HG02870 (cell line): Measurements from ENCODE around the gene HSD17B1.
"Not testable (repeated sequence)": the region's sequence is repeated elsewhere in the genome, so short reads cannot be mapped to it uniquely, and the experiment has no call there.

ENCODE experiments used
- ATAC-seq: cut with Tn5 transposase; IDR thresholded peaks from one replicate; pipeline ENCODE4 v1.9.1; 2021; ENCODE audit warnings: mild to moderate bottlenecking, moderate library complexity; ENCODE audit not compliant: unreplicated experiment

HSD17B1 gene

DNA sequence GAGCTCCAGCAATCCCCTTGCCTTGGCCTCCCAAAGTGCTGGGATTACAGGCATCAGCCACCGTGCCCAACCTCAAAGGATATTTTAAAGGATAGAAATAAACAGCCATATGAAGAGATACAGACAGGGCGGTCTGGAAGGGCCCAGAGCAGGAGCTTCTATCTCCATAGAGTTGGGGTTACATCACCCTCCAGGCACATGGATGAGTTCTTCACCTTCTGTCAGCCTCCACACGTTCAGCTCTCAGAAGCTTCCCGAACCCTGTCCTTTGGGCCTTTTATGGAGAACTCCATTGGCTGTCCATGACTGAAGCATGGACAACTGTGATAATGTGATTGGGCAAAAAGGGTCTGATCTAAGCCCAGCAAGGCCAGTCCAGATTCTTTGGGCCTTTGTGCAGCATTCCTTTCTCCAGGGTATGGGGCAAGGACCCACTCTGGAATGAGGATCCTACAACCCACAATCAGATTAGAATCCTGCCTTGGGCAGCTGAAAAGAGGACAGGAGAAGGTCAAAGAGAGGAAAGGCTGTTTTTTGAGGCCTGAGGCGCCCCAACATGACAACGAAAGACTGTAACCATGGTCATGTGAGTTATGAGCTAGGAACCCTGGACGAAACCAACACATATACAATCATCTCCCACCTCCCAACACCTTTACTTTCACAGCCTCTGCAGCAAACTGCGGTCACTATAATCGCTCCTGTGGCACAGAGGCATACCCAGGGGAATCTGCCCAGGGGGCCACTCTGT lies 6.8 kb upstream of the HSD17B1 start:
- ATAC-seq = not testable (repeated sequence)

DNA sequence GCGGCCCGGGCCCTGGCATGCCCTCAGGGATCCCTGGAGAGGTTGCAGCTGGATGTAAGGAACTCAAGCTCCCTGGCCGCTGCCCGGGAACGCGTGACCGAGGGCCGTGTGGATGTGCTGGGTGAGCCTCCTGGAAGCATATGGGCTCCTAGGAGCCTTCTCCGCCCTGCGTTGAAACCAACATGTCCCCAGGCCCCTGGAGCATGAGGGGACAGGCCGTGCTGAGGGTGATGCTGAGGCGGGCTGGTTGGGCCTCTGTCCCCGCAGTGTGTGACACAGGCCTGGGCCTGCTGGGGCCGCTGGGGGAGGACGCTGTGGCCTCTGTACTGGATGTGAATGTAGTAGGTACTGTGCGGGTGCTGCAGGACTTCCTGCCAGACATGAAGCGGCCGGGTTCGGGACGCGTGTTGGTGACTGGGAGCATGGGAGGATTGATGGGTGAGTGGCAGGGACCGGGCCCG lies 5.7 kb upstream of the HSD17B1 start:
- ATAC-seq = no peak

DNA sequence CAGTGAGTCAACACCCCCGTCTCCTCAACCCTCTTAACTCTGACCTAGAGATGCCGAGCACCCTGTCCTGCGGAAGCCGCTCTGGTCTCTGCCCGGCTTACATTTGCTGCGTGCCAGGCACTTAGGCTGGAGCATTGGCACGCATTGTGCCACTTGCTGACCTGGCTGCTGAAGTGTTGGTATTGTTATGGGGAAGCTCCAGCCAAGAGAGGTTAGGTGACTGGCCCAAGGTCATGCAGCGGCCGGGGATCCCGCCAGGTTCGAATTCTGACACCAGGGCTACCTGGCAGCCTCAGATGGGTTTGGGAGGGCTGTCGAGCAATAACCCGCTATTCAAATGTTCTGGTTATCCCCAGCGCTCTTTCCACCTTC lies 5.0 kb upstream of the HSD17B1 start:
- ATAC-seq = no peak

DNA sequence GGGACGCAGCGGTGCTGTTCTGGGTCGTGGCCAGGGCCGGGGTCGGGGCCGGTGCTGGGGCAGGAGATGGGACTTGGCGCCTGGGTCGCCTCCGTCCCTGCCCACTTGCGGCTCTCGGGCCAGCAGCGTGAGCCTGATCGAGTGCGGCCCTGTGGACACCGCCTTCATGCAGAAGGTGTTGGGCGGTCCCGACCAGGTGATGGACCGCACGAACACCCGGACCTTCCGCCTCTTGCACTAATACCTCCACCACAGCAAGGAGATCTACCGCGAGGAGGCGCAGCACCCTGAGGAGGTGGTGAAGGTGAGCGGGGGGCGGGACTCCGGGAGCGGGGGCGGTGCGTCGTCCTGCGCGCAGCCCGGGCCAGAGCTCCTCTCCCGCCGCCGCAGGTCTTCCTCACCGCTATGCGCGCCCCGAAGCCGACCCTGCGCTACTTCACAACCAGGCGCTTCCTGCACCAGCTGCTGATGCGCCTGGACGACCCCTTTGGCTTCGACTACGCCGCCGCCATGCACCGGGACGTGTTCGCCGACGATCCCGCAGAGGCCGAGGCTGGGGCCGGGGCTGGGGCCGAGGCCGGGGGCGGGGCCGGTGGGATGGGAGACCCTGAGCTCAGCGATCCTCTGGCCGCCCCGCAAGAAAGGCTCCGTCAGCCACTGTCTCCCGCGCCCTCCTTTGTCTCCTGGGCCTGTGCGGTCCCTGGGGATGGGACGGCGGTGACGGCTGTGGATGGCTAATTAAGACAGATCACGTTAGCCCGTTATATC lies 4.5 kb upstream of the HSD17B1 start:
- no peak for ATAC-seq

DNA sequence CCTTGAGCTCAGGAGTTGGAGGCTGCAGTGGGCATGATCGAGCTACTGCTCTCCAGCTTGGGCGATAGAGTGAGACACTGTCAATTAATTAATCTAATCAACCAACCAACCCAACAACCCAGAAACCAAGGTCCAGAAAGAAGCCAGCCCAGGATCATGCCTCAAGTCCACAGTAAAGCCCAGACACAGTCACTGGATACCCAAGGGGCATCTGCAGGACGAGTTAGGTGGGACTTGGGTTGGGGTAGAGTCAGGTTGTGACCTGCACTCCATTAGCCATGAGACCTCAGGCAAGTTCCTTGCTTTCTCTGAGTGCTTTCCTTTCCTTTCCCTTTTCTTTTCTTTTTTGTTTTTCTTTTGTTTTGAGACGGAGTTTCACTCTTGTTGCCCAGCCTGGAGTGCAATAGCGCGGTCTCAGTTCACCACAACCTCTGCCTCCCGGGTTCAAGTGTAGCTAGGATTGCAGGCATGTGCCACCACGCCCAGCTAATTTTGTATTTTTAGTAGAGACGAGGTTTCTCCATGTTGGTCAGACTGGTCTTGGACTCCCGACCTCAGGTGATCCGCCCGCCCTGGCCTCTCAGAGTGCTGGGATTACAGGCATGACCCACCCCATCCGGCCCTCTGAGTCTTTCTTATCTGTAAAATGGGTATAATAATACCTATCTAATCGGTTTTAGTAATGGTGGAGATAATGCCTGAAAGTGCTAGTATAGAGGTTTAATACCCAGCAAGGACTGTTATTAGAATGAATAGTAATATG lies 3.5 kb upstream of the HSD17B1 start:
- no peak for ATAC-seq

DNA sequence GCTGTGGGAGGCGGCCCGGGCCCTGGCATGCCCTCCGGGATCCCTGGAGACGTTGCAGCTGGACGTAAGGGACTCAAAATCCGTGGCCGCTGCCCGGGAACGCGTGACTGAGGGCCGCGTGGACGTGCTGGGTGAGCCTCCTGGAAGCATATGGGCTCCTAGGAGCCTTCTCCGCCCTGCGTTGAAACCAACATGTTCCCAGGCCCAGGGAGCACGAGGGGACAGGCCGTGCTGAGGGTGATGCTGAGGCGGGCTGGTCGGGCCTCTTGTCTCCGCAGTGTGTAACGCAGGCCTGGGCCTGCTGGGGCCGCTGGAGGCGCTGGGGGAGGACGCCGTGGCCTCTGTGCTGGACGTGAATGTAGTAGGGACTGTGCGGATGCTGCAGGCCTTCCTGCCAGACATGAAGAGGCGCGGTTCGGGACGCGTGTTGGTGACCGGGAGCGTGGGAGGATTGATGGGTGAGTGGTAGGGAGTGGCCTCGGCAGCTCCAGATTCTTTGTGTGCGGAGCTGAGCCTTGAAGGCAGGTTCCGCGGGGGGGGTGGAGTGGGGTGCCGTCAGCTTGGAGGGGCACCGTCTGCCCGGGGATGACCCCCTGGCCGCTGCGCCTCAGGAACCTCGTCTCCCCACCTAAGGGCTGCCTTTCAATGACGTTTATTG lies 567 bp downstream of the HSD17B1 start:
- ATAC-seq = no peak

DNA sequence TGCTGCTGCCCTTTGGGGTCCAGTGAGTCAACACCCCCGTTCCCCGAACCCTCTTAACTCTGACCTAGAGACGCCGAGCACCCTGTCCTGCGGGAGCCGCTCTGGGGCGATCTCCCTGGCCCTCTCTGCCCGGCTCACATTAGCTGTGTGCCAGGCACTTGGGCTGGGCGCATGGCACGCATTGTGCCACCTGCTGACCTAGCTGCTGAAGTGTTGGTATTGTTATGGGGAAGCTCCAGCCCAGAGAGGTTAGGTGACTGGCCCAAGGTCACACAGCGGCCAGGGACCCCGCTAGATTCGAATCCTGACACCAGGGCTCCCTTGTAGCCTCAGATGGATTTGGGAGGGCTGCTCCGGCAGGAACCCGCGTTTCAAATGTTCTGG lies 1.1 kb downstream of the HSD17B1 start:
- ATAC-seq = no peak

DNA sequence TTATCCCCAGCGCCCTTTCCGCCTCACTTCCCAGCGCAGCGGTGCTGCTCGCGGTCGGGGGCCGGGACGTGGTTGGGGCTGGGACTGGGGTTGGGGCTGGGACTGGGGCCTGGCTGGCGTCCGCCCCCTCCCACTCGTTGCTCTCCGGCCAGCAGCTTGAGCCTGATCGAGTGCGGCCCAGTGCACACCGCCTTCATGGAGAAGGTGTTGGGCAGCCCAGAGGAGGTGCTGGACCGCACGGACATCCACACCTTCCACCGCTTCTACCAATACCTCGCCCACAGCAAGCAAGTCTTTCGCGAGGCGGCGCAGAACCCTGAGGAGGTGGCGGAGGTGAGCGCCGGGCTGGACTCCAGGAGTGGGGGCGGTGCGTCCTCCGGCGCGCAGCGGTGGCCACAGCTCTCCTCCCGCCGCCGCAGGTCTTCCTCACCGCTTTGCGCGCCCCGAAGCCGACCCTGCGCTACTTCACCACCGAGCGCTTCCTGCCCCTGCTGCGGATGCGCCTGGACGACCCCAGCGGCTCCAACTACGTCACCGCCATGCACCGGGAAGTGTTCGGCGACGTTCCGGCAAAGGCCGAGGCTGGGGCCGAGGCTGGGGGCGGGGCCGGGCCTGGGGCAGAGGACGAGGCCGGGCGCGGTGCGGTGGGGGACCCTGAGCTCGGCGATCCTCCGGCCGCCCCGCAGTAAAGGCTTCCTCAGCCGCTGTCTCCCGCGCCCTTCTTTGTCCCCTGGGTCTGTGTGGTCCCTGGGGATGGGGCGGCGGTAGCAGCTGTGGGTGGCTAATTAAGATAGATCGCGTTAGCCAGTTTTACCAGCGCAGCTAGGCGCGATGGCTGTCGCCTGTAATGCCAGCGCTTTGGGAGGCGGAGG lies 1.8 kb downstream of the HSD17B1 start:
- peak; percentile 59 for ATAC-seq

DNA sequence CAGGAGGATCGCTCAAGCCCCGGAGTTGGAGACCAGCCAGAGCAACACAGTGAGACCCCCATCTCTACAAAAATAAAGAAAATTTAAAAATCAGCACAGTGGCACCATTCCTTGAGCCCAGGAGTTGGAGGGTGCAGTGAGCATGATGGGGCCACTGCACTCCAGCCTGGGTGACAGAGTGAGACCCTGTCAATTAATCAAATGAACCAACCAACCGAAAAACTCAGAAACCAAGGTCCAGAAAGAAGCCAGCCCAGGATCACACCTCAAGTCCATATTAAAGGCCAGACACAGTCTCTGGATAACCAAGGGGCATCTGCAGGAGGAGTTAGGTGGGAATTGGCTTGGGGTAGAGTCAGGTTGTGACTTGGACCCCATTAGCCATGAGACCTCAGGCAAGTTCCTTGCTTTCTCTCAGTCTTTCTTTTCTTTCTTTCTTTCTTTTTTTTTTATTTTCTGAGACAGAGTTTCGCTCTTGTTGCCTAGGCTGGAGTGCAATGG lies 2.4 kb downstream of the HSD17B1 start:
- no peak for ATAC-seq

DNA sequence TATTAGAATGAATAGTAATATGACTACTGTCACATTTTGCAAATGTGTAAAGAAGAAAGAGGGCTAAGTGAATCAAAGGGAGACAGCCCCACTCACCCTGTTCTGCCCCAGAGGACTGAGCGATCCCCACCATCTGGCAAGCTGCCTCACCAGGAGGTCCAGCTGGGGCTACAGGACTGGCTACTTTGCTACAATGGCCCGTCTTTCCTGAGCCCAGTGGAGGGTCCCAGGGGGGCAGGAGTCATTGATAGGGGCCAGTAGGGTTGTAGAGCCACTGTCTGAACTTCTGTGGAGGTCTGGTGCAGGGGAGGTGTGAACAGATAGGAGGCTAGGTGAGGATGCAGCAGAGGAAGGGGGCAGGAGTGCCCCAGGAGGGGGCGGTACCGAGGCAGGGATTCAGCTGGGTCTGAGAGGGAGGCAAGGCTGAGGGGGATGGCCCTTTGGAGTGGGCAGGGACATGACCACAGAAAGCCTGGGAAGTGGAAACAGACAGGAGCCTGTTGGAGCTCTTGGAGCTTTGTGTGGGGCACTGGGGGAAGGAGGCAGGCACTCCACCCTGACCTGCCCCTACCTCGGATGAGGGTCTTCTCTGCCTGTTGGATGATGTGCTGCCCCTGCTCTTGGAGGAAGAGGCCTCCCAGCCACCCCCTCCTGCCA lies 3.4 kb downstream of the HSD17B1 start:
- ATAC-seq = not testable (repeated sequence)

DNA sequence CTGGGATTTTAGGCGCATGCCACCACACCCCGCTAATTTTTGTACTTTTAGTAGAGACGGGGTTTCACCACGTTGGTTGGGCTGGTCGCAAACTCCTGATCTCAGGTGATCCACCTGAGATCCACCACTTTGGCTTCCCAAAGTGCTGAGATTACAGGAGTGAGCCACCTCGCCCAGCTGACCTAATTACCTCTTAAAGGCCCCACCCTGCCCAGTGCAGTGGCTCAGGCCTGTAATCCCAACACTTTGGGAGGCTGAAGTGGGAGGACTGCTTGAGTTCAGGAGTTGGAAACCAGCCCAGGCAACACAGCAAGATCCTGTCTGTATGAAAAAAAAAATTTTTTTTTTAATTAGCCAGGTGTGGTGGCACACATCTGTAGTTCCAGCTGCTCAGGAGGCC lies 6.4 kb downstream of the HSD17B1 start:
- ATAC-seq = no peak

DNA sequence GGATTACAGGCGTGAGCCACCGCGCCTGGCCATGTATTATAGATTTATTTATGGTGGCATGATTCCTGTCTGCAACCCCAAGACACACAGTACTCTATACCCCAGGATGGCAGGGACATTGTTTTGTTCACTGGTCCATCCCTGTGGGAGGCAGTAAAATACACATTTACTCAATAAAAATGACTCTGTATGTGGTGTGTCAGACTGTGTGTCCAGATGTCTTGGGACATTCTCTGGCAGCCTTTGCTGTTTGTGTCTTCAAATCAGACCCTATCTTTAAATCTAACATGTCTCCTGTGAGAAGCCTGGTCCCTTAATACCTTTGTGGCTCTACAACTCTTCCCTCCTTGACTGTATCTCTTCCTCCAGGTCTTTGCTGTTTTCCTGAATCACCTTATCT lies 7.5 kb downstream of the HSD17B1 start:
- ATAC-seq = no peak

DNA sequence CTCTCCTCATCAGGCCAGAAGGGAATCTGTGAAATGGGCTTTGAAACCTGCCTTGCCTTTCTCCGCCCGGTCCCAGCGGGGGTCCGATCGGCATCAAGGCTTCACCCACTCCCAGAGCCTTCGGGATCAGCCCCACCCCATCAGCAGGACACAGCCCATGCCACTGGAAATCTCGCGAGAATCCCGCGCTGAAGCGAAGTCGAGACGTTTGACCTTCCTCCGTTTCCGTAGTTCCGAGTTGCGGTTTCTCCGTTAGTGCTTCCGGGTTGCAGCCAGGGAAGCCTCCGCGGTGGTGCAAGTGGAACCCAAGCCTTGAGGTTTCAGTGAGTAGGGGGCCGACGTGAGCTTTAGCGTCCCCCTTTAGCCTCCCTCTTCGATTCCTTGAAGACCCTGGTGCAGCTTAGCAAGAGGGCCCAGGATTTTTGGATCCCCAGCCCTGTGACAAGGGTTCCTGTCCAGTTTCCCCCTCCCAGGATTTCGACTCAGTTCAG lies 9.2 kb downstream of the HSD17B1 start, which contains the start of gene COASY:
COASY (plus strand) TSS at position 252 of the 491 bp plus-strand sequence. CDS start 475 bp downstream, outside the sequence.
- peak; percentile 64 for ATAC-seq

DNA sequence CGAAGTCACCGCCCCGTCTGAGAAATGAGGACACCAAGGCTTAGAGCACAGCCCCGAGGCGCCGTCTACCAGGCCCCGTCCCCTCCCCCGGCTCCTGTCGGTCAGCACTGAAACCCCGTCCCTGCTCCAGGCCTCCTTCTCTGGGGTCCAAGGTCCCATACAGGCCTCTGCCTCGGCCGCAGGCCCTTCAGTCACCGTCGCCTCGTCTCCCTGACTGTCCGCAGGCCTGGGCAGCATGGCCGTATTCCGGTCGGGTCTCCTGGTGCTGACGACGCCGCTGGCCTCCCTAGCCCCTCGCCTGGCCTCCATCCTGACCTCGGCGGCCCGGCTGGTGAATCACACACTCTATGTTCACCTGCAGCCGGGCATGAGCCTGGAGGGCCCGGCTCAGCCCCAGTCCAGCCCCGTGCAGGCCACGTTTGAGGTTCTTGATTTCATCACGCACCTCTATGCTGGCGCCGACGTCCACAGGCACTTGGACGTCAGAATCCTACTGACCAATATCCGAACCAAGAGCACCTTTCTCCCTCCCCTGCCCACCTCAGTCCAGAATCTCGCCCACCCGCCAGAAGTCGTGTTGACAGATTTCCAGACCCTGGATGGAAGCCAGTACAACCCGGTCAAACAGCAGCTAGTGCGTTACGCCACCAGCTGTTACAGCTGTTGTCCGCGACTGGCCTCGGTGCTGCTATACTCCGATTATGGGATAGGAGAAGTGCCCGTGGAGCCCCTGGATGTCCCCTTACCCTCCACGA lies 9.8 kb downstream of the HSD17B1 start:
- no peak for ATAC-seq

DNA sequence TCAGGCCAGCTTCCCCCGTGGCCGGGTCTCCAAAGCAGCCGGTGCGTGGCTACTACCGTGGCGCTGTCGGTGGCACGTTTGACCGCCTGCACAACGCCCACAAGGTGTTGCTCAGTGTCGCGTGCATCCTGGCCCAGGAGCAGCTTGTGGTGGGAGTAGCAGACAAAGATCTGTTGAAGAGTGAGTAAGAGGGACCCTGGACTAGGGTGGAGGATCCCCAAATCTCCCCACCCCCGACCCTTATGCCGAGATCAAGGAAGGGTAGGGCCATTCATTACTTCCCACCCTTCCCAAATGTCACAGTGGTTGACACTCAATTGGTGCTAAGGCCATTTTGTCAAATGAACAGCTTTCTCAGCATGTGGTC lies 10.4 kb downstream of the HSD17B1 start:
- no peak for ATAC-seq

DNA sequence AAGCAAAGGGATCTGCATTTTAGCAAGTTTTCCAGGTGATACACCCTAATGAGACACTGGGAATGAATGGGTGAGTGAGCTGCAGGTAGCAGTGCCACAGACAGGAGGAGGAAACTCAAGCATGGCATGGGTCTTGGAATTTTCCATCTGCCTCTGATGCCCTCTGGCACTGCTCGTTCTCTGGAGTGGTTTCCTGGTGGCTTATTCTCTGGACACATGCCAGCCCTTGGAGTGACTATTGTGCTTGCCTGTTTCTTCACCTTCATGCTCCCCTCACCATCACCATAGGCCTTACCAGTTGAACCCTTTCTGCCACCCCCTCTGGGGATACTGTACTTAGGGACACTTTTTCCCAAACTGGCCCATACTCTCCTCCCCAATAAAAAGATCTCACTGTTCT lies 10.8 kb downstream of the HSD17B1 start:
- no peak for ATAC-seq

DNA sequence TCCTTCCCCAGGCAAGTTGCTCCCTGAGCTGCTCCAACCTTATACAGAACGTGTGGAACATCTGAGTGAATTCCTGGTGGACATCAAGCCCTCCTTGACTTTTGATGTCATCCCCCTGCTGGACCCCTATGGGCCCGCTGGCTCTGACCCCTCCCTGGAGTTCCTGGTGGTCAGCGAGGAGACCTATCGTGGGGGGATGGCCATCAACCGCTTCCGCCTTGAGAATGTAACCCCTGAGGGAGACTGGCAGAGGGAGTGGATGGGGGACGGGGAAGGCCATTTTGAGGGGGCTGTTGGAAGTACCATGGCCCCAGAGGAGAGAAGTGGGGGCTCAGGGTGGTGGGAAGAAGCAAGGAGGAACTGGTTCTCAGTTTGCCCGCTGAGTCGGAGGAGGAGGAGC lies 11.2 kb downstream of the HSD17B1 start:
- ATAC-seq = no peak

DNA sequence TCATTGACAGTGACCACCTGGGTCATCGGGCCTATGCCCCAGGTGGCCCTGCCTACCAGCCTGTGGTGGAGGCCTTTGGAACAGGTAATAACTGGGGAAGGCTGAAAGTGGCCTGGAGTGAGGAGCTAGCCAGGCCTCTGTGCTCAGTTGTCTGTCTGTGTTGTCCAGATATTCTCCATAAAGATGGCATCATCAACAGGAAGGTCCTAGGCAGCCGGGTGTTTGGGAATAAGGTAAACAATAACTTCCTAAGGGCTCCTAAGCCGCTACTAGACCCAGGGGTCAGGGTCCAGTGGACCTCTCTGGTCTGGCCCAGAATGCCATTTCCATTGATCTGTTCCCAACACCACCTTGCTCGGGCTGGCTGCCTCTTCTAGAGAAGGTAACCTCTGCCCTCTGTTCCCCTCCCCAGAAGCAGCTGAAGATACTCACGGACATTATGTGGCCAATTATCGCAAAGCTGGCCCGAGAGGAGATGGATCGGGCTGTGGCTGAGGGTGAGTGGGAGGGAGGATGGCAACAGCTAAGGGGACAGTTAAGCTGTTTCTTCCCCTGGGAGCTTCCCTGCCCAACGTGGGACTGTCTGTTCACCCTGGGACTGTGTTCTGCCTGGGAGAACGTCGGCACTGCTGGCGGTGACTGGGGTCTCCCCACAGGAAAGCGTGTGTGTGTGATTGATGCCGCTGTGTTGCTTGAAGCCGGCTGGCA lies 12.2 kb downstream of the HSD17B1 start:
- no peak for ATAC-seq
